Activated CD4-positive, alpha-beta T cell treated with anti-CD3 and anti-CD28 coated beads for 24 hours (primary cell): ENCODE results near the gene POLRMT.

Experiments
- DNase-seq, 2 donors: peaks; one replicate each; pipeline ENCODE4 v3.0.0-alpha.2; 2020; ENCODE audit warnings: low read depth in 2 of 2

POLRMT gene

DNA sequence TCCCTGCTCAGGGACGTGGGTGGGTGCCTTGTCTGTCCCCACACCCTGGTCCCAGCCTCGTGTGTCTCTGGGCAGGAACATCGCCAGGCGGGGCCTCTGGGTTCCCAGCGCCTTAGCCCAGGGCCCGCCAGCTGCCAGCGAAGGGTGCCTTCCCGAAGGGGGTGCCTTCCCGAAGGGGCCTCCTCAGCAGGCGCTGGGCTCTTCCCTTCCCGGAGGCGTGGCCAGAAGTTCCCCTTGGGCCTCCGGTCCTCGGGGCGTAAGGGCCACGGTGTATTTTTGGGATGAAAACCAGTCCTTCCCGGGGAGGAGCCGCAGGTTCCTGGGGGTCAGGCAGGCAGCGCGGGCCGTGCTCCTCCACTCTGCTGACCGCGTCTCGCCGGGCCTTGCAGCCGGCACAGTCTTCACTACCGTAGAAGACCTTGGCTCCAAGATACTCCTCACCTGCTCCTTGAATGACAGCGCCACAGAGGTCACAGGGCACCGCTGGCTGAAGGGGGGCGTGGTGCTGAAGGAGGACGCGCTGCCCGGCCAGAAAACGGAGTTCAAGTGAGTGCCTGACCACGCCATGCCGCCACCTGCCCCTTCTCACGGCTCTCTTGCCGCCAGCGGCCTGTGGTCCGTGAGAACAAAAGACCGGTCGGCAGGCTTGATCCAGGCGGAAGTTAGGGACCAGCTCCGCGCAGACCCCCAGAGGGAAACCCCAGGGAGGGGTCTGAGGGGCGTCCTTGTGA lies 54.1 kb downstream of the POLRMT start:
- DNase-seq: no peak

DNA sequence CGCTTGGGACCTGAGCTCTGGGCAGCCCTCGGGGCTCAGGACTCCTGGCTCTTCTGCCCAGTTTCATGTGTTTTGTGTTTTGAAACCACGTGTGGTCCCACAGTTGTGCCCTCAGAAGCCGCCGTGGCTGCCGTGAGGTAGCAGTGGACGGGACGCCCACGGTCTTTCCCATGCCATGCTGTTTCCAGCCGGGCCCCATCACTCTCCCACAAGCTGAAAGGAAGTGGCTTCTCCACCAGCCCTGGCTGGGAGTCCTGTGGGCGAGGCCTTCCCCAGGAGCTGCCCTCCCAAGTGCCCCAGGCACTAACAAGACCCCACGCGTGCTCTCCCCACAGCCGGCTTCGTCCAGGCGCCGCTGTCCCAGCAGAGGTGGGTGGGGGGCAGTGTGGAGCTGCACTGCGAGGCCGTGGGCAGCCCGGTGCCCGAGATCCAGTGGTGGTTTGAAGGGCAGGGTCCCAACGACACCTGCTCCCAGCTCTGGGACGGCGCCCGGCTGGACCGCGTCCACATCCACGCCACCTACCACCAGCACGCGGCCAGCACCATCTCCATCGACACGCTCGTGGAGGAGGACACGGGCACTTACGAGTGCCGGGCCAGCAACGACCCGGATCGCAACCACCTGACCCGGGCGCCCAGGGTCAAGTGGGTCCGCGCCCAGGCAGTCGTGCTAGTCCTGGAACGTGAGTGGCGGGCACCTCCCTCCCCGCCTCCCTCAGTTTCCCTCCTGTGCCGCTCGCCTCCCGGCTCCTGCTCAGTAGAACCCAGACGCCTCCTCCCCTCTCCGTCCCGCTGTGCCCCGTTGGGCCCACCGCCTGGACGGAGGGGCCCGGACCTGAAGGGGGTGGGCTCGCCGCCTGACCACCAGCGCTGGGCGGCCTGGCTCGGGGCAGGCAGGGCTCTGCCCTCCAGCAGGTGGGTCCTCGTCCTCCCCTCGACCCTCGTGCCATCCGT lies 55.6 kb downstream of the POLRMT start:
- DNase-seq: no peak

DNA sequence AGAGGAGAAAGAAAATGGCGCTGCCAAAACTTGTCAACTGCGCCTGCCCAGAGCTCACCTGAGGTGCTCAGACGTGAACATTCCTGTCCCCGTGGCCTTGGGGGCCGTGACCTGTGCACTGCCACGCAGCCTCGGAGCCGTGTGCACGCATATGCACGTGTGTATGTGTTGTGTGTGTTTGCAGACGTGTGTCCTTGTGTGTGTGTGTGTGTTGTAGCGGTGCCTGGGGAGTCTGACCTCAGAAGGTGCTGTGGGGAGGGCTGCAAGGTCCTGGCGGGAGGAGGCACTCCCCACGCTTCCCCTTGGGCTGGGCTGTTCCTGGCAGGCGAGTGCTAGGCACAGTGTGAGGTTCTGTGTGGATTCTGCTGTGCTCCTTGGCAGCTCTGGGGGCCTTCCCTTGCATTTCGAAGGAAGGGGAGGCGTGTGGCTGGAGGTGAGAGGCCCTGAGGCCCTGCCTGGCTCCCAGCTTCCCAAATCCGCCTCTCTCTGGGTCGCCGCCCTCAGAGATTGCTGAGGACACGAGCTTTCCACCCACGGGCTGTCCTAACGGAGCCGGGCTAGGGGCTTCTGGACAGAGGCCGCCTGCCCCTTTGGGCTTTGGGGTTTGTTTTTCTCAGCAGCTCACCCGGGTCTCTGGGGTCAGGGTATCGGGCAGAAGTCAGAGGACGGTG lies 56.4 kb downstream of the POLRMT start:
- no peak for DNase-seq

DNA sequence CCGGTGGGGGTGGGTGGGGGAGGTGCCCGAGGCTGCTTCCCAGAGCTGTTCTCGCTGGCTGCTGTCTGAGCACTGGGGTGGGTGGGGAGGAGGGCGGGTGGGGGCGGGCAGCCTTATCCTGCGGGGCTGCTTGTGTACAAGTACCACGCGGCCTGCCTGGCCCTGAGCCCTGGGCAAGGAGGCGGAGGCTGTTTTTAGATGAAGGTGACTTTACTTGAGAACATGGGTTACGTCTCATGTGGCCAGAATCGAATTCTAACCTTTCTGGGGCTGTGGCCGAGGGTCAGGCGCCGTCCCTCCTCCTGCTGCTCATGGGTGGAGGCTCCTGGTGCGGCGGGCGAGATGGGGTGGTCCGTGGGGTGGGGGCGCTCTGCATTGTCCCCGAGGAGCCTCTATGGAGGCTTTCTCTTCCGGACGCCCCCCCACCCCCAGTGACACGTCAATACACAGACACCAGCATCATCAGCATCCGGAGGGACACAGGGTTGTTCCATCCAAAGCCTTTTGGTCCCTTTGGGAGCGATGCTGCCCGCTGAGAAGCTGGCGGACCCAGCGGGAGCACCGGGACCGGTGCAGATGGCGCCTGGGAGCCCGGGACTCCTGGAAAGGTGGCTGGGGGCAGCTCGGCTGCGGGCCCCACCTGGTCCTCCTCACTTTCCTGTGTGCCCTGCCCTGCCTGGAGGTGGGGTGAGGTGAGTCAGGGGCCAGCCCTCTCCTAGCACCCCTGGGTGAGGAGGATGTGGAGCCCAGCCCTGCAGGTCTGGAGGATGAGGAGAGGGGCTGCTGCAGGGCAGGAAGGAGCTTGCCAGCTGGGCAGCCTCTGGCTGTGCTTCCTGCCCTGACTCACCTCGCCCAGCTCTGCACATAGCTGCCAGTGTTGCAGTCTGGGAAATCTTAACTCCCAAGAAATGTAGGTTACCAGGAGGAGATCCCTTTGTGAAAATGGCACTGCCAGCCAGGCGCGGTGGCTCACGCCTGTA lies 57.5 kb downstream of the POLRMT start:
- no peak for DNase-seq

DNA sequence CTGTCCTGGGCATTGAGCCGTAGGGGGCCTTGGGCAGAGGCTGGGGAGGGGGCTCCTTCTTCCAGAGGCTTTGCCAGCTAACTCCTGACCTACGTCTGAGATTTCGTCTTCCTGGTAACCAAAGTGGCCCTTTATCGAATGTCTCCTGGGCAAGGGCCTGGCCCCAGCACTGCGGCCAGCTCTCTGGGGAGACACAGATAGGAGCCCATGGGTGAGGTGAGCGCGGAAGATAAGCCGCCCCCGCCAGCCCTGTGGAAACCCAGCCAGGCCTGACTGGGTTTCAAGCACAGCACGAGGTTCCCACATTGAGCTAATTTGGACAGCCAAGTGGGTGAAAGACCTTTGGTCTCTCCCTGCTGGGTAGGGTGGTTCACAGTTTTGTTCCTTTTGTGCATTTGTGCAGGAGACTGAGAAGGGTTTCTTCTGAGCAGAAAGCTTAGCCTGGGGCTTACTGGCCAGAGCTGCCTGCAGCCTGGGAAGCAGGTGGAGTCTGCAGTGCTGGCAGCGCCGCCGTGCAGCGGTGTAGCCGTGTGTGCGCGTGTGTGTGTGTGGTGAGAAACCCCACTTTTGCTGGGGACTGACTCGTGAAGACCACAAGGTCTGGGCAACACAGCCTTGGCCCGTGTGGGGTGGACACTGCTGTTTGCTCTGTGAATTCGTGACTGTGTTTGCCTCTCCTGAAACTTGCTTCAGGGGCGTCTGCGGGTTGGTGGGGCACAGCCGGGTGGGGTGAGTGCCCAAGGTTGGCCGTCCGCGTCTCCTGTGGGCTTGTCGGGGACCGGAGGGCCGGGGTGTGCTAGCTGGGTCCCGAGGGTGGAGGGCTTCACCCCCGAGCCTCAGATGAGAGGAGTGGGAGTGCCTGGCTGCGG lies 58.4 kb downstream of the POLRMT start:
- DNase-seq: no peak

DNA sequence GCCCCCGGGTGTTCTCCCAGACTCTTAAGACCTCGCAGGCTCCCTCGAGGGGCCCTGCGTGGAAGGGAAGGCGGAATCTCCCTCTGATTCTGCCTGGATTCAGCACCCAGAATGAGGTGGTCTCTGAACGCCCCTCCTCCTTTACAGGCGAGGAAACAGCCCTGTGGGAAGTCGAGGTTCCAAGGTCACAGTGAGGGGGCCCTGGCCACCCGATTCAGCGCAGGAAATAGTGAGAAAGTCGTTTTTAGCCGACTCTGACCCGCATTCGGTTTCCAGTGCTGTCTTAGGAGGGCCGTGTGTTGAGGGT lies 59.9 kb downstream of the POLRMT start:
- no peak for DNase-seq

DNA sequence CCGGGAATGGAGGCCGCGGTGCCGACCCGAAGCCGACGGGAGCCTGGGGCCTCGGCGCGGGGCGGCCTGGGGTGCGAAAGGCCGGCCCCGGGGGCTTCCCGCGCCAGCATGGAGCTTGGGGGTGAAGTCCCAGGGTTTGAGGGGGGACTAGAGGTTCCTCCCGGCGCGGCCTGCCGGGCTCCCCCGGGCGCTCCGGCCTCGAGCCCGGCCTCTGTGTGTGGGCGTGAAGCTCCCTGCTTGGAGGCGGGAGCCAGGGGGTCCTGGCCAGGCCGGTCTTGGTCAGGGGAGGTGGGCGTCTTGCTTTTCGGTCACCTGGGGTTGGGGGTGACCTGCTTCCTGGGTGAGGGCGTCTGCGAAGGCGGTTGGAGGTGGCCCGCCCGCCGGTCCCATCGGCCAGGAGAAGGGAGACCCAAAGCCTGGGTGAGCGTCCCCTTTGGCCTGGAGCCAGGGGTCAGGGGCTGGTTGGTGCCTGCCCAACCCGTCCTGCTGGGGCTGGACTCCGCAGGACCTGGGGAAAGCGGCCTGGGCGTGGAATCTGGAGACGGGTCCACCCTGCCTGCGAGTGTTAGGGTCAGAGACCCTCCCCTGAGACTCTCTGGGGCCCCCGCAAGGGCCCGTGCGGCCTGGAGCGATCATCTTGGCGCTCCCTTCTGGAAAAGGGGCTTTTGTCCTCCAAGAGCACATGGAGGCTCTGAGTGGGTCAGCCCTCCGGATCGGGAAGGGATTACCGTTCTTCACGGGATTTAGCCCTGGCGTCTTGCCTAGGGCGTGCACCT lies 60.4 kb downstream of the POLRMT start:
- DNase-seq: no peak

DNA sequence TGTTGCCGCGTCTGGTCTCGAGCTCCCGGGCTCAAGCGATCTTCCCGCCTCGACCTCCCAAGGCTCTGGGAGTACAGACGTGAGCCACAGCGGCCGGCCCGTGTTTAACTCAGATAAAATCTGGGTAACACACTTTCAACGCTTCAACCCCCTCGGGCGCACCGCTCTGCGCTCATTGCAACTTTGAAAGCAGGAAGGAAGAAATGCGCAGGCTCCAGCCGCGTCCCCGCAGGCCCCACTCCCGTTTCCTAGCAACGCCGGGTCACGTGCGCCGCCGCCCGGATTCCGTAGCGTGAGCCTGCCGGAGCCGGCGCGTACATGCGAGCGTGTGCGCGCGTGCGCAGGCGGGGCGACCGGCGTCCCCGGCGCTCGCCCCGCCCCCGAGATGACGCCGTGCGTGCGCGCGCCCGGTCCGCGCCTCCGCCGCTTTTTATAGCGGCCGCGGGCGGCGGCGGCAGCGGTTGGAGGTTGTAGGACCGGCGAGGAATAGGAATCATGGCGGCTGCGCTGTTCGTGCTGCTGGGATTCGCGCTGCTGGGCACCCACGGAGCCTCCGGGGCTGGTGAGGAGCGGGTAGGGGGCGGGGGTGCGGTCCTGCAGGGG lies 61.1 kb downstream of the POLRMT start, which contains the start of gene BSG:
TSS of gene BSG (plus strand) at position 457 of the 603 bp plus-strand sequence. CDS start at position 496, 39 bp downstream.
- peak; percentile 96 to 98 for DNase-seq

DNA sequence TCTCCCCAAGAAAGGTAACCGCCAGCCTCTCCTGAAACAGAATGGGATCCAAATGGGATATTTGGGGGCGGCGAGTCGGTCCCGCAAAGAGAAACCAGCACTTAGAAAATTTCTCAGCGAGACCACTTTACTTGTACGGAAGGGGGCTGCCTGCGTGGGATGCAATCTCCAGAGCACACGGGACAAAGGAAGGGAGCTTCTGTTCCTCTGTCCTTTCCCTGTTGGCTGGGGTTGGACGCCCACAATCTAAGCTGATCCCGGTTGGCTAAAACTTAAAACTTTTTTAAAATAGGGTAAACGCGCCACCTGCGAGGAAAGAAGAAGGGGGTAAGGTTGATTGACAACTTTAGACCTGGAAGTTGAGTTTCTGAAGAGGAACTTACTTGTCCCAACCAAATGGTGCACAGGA lies 61.8 kb downstream of the POLRMT start:
- no peak for DNase-seq

DNA sequence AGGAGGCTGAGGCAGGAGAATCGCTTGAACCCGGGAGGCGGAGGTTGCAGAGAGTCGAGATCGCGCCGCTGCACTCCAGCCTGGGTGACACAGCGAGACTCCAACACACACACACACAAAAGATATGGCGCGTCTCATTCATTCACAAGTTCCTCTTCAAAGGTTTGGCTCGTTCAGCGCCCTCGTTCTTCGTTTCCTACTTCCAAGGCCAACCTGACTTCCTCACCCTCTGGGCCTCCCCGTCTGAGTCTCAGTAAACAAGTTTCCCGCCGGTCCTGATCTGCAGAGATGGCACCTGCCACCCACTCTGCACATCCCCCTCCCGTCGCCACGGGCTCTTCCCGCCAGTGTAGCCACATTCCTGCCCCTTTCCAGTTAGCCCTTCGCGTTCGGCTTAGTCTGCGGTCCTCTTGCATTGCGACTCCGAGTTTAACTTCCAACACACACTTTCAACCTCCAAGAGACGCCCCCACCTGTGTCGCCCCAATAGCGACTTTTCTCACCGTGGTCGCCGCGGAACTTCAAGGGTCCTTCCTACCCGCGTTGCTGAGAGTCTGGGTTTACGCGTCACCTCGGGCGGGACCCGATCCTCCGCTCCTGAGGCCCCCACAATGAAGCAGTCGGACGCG lies 62.3 kb downstream of the POLRMT start:
- no peak for DNase-seq

DNA sequence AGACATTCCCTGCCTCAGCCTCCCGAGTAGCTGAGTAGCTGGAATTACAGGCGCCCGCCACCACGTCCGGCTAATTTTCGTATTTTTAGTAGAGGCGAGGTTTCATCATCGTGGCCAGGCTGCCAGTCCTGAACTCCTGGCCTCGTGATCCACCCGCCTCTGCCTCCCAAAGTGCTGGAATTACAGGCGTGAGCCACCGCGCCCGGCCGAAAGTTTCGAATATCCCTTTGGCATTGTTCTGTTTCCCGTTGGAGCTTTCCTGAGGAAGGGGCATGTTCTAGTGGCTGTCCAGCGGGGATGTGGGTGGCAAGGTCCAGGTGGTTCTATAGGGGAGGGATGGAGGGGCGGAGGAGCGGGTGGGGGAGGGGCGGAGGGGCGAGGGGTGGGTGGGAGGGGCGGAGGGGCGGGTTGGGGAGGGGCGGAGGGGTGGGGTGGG lies 63.1 kb downstream of the POLRMT start:
- DNase-seq: no peak

DNA sequence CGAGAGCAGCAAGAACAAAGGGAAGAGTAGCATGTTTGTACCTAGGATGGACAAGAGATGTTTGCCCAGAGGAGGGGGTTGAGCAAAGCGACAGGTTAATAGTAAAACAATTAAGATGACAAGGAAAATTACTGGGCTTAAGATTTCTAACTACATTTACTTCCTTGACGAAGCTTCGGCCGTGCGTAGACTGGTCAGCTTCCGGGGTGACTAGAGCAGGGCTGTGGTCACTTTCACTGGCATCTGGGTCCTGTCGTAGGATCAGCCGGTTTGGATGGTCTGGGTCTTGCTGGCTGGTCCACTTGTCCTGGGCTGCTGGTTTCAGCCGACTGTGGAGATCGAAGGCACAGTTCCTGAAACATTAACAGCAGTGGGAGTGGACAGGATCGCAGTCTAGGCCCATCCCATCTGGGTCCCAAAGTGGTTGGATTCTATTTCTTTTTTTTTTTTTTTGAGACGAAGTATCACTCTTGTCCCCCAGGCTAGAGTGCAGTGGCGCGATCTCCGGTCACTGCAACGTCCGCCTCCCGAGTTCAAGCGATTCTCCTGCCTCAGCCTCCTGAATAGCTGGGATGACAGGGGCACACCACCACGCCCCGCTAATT lies 65.9 kb downstream of the POLRMT start:
- no peak for DNase-seq
